Ascending aorta (tissue), 2 donors: Measurements from ENCODE around the gene VPS26C. TPM values are rescaled to one million over a fixed set of nuclear protein-coding genes. Genes with fewer than 3 reads are reported as not detected.

Source experiments
- DNase-seq, 2 donors: peaks; one replicate each; pipeline ENCODE4 v3.0.0-alpha.2; 2019; ENCODE audit warnings: low spot score in 2 of 2
- H3K27ac ChIP-seq, 2 donors: fragments of 200-600 bp; sonication (generic); one replicate each; pipeline ENCODE4 v1.5.1; 2016 to 2017; ENCODE audit warnings: mild to moderate bottlenecking in 1 of 2
- H3K27me3 ChIP-seq: fragments of 200-600 bp; sonication (generic); one replicate; pipeline ENCODE4 v1.5.1; 2017
- H3K36me3 ChIP-seq, 2 donors: fragments of 200-600 bp; sonication (generic); one replicate each; pipeline ENCODE4 v1.5.1; 2016
- H3K4me1 ChIP-seq, 2 donors: fragments of 200-600 bp; sonication (generic); one replicate each; pipeline ENCODE4 v1.5.1; 2016 to 2017; ENCODE audit warnings: mild to moderate bottlenecking in 1 of 2
- H3K4me3 ChIP-seq, 2 donors: fragments of 200-600 bp; sonication (generic); one replicate each; pipeline ENCODE4 v1.5.1; 2016 to 2017; ENCODE audit warnings: mild to moderate bottlenecking in 1 of 2
- H3K9me3 ChIP-seq, 2 donors: fragments of 200-600 bp; sonication (generic); one replicate each; pipeline ENCODE4 v1.5.1; 2016
- CTCF ChIP-seq, 3 experiments: fragments of 200-600 bp in 2 of 3; fragments of 450-650 bp in 1 of 3; sonication (generic) in 2 of 3; IDR thresholded peaks; one replicate each; pipeline ENCODE4 v1.5.1; 2016 to 2019; ENCODE audit warnings: antibody characterized with exemption in 3 of 3, mild to moderate bottlenecking in 1 of 3, moderate library complexity in 1 of 3
- intact Hi-C: fragments of 100-400 bp; cut with DNase I; formaldehyde crosslinking; loops from one replicate; pipeline ENCODE4 v1.15.1; 2023
- total RNA-seq: library from RNA; depleted of rRNA; stranded (reverse); fragments of >200 nt; gene quantifications from one replicate; pipeline ENCODE4 v1.1.0, GENCODE V29; 2016

The VPS26C gene
- total RNA-seq, 1 donor from 2014 or later, result 137 TPM

DNA sequence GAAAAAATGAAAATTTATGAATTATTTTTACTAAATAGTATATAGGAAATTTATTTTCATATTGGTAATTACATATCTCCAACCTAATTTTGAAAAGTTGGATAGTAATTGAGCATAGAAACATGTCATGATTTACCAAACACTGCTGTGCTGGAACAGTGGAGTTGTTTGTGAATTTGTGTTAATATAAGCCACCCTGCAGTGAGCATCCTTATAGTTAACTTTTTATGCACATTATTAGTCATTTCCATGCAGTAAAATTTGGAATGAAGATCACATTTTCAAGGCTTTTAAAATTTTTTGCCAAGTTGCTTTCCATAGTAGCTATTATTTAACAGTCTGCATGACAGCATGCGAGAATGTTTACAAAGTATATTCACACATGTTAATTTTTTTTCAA lies 78.3 kb downstream of the VPS26C start:
- Histone ChIP-seq H3K9me3 (no peaks in the 10 kb centered on the region), H3K36me3 (peaks cover 43 to 64% of the 10 kb centered on the region in 2 donors), H3K27me3 (no peaks in the 10 kb centered on the region), H3K4me3 (no peak overlapping the region), H3K4me1 (no peaks in the 10 kb centered on the region), H3K27ac (no peak overlapping the region)
- DNase-seq, result no peak
- no peak for TF ChIP-seq CTCF (IDR thresholded peaks at IDR 0.05)
- intact Hi-C loops, result no loop called here

DNA sequence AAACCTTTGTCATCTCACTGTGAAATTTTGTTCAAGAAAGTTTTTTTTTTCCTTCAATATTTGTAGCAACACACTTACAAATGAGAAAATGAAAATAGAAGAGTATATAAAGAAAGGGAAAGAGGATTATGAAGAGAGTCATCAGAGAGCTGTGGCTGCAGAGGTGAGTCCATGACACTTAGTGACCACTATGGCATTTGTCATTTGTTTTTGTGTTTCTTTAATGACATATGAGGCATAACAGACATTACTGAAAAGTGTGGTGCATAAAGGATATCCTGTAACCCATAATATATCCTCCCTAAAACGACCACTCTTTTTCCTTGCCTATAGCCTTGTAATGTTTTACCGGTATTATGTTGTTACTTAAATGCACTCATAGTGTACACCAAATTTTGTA lies 80.2 kb downstream of the VPS26C start:
- no peak for TF ChIP-seq CTCF (IDR thresholded peaks at IDR 0.05)
- no peak overlapping the region for H3K4me3 ChIP-seq
- peaks cover 38 to 58% of the 10 kb centered on the region in 2 donors for H3K36me3 ChIP-seq
- no peak overlapping the region for H3K27ac ChIP-seq
- no peaks in the 10 kb centered on the region for H3K9me3 ChIP-seq
- H3K4me1 ChIP-seq, result no peaks in the 10 kb centered on the region
- no peaks in the 10 kb centered on the region for H3K27me3 ChIP-seq
- intact Hi-C loops, result no loop called here
- DNase-seq, result no peak

GRCh38 chr21:37184784-37185593 lies 82.1 kb downstream of the VPS26C start:
- peaks cover 24 to 47% of the 10 kb centered on the region in 2 donors for H3K36me3 ChIP-seq
- no peak overlapping the region for H3K4me3 ChIP-seq
- H3K27ac ChIP-seq, result no peak overlapping the region
- H3K4me1 ChIP-seq, result peaks cover 0 to 5% of the 10 kb centered on the region in 2 donors
- intact Hi-C loops, result no loop called here
- TF ChIP-seq CTCF (IDR thresholded peaks at IDR 0.05), result no peak
- H3K27me3 ChIP-seq, result no peaks in the 10 kb centered on the region
- no peaks in the 10 kb centered on the region for H3K9me3 ChIP-seq
- no peak for DNase-seq

DNA sequence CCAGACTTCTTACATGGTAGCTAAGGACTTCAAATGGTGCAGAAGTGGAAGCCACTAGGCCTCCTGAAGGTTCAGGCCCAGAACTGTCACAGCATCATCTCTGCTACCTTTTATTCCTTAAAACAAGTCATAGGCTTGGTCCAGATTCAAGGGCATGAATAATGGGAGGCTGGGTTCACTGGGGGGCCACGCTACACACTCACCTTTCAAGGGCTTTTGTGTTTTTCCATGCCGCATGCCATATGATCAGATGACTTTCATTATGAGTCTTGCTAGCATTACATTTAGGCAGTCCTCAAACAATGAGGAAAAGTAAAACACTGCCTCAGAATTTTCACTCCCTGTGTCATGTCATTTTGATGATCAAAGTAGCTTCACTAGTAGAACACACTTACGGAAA lies 83.4 kb downstream of the VPS26C start:
- no peaks in the 10 kb centered on the region for H3K27me3 ChIP-seq
- H3K36me3 ChIP-seq, result peaks cover 13 to 45% of the 10 kb centered on the region in 2 donors
- peaks cover 0 to 5% of the 10 kb centered on the region in 2 donors for H3K4me1 ChIP-seq

DNA sequence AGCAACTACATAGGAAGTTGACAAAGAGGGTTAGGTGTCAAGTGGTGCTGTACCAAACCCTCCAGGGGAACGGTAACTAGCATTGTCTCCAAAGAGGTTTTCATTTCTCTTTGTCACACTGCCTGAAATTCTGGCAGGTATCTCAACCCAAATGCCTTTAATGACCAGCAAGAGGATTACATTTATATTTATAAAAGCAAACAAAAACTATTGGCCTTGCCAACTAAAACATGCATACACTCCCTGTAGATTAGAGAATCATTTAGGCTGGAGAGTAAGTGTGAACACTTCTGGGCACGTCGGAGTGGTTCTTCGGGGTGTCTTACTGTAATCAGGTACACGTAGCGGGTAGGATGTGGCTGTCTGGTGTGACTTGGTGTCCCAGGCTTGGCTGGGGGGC lies 84.9 kb downstream of the VPS26C start:
- TF ChIP-seq CTCF (IDR thresholded peaks at IDR 0.05), result no peak
- no peak for DNase-seq
- intact Hi-C loops, result no loop called here
- peaks cover 0 to 5% of the 10 kb centered on the region in 2 donors for H3K4me1 ChIP-seq
- H3K4me3 ChIP-seq, result no peak overlapping the region
- H3K9me3 ChIP-seq, result no peaks in the 10 kb centered on the region
- no peak overlapping the region for H3K27ac ChIP-seq
- peaks cover 6 to 44% of the 10 kb centered on the region in 2 donors for H3K36me3 ChIP-seq
- H3K27me3 ChIP-seq, result no peaks in the 10 kb centered on the region

More for the DNA sequence above, 83.4 kb downstream of the VPS26C start:
- Histone ChIP-seq H3K9me3 (no peaks in the 10 kb centered on the region), H3K4me3 (no peak overlapping the region), H3K27ac (no peak overlapping the region)
- no peak for DNase-seq
- intact Hi-C loops, result no loop called here
- no peak for TF ChIP-seq CTCF (IDR thresholded peaks at IDR 0.05)
